Gastroesophageal sphincter (tissue), 4 donors: ENCODE results near the gene RPGRIP1L. TPM values are rescaled to one million over a fixed set of nuclear protein-coding genes. Genes with fewer than 3 reads are reported as not detected.

Source experiments
- ATAC-seq: fragments of 150-250 bp; one replicate; pipeline ENCODE4 v1.9.1; 2016; ENCODE audit warnings: mild to moderate bottlenecking, moderate library complexity
- H3K27ac ChIP-seq, 4 donors: fragments of 200-600 bp; sonication (generic) in 3 of 4; 1 replicate in 3 of 4; 2 replicates in 1 of 4; pipeline ENCODE4 v1.5.1; 2016 to 2019
- H3K27me3 ChIP-seq: fragments of 200-600 bp; sonication (generic); one replicate; pipeline ENCODE4 v1.5.1; 2019
- H3K36me3 ChIP-seq, 2 donors: fragments of 200-600 bp; sonication (generic); one replicate each; pipeline ENCODE4 v1.5.1; 2019; ENCODE audit warnings: control low read depth in 1 of 2
- H3K4me1 ChIP-seq, 3 donors: fragments of 200-600 bp; sonication (generic); 1 replicate in 2 of 3; 2 replicates in 1 of 3; pipeline ENCODE4 v1.5.1; 2016 to 2019; ENCODE audit warnings: control low read depth in 2 of 3
- H3K4me3 ChIP-seq, 2 donors: fragments of 200-600 bp; sonication (generic); one replicate each; pipeline ENCODE4 v1.5.1; 2019; ENCODE audit warnings: mild to moderate bottlenecking in 1 of 2, moderate library complexity in 1 of 2
- H3K9me3 ChIP-seq, 3 donors: fragments of 200-600 bp; sonication (generic); one replicate each; pipeline ENCODE4 v1.5.1; 2017 to 2019; ENCODE audit warnings: control low read depth in 2 of 3
- CTCF ChIP-seq, 4 experiments: fragments of 200-600 bp in 2 of 4; fragments of 450-650 bp in 2 of 4; sonication (generic) in 1 of 4; IDR thresholded peaks; one replicate each; pipeline ENCODE4 v1.5.1; 2017 to 2019; ENCODE audit warnings: antibody characterized with exemption in 4 of 4, mild to moderate bottlenecking in 2 of 4, moderate library complexity in 2 of 4
- EP300 ChIP-seq: sonication (generic); formaldehyde crosslinking; IDR thresholded peaks from one replicate; pipeline ENCODE4 v1.6.1; 2017; ENCODE audit warnings: antibody characterized with exemption, mild to moderate bottlenecking
- POLR2A ChIP-seq, 2 donors: fragments of 450-650 bp; IDR thresholded peaks; one replicate each; pipeline ENCODE4 v1.6.1; 2017; ENCODE audit warnings: antibody characterized with exemption in 2 of 2, mild to moderate bottlenecking in 2 of 2, moderate library complexity in 1 of 2
- POLR2AphosphoS5 ChIP-seq: sonication (generic); formaldehyde crosslinking; IDR thresholded peaks from one replicate; pipeline ENCODE4 v1.6.1; 2017; ENCODE audit warnings: antibody characterized with exemption
- WGBS, 2 donors: methylation state at CpG; one replicate each; pipeline ENCODE4 v1.1.5; 2018; ENCODE audit warnings: low coverage in 1 of 2; 5-methylcytosine and 5-hydroxymethylcytosine counted together
- total RNA-seq, 4 donors: library from RNA; depleted of rRNA; stranded (reverse); fragments of >200 nt; gene quantifications; one replicate each; pipeline ENCODE4 v1.1.0, GENCODE V29; 2016

RPGRIP1L gene
- 1 to 10 TPM; 3.5 to 5.4 (median 4.8) TPM for total RNA-seq

GRCh38 chr16:53703590-53704444, at the start of gene RPGRIP1L, which contains the start of gene FTO:
TSS of gene RPGRIP1L (minus strand) at chr16:53703859. CDS start at chr16:53700723, 3,136 bp downstream.
TSS of gene FTO (plus strand) at chr16:53704156.
- ATAC-seq: peak; percentile 99
- 0% methylated on average over 3 to 15 of the region's 57 CpGs for WGBS, 2 donors

GRCh38 chr16:53753431-53753830, 49.8 kb upstream of the RPGRIP1L start:
- no peak for TF ChIP-seq POLR2A (IDR thresholded peaks at IDR 0.05)
- no peak for TF ChIP-seq EP300
- TF ChIP-seq POLR2AphosphoS5: no peak
- no peak for TF ChIP-seq CTCF (IDR thresholded peaks at IDR 0.05)
- no peak overlapping the region for H3K27ac ChIP-seq
- ATAC-seq: no peak
- H3K27me3 ChIP-seq: no peaks in the 10 kb centered on the region
- WGBS, 2 donors: 56% methylated on average over 1 of the region's 1 CpG; no CpG with 5 or more reads in 1 of the 2 donors
- peaks cover 5 to 42% (median 7%) of the 10 kb centered on the region in 3 donors for H3K4me1 ChIP-seq
- no peaks in the 10 kb centered on the region for H3K9me3 ChIP-seq
- H3K36me3 ChIP-seq: no peaks in the 10 kb centered on the region
- H3K4me3 ChIP-seq: no peak overlapping the region

More at GRCh38 chr16:53703590-53704444, at the start of gene RPGRIP1L, which contains the start of gene FTO:
- Histone ChIP-seq H3K36me3 (peaks cover 0 to 6% of the 10 kb centered on the region in 2 donors), H3K4me1 (peaks cover 4 to 26% (median 9%) of the 10 kb centered on the region in 3 donors), H3K4me3 (peak within 1 kb of the TSS; percentile 77 to 87), H3K9me3 (no peaks in the 10 kb centered on the region), H3K27ac (peak within 1 kb of the TSS; percentile 26 to 81 (median 78)), H3K27me3 (no peaks in the 10 kb centered on the region)
- TF ChIP-seq POLR2A (IDR thresholded peaks at IDR 0.05): peak in 1 of 2 donors; percentile 29
- TF ChIP-seq CTCF (IDR thresholded peaks at IDR 0.05): peak in 1 of 4 experiments; percentile 59
- TF ChIP-seq POLR2AphosphoS5: peak; percentile 52
- TF ChIP-seq EP300: no peak

GRCh38 chr16:53752560-53752959, 48.9 kb upstream of the RPGRIP1L start:
- H3K36me3 ChIP-seq: no peaks in the 10 kb centered on the region
- ATAC-seq: no peak
- H3K4me1 ChIP-seq: peaks cover 5 to 42% (median 7%) of the 10 kb centered on the region in 3 donors
- no peaks in the 10 kb centered on the region for H3K9me3 ChIP-seq
- H3K4me3 ChIP-seq: no peak overlapping the region
- no peaks in the 10 kb centered on the region for H3K27me3 ChIP-seq
- TF ChIP-seq POLR2AphosphoS5 (no peak), CTCF (IDR thresholded peaks at IDR 0.05) (no peak), EP300 (no peak), POLR2A (IDR thresholded peaks at IDR 0.05) (no peak)
- H3K27ac ChIP-seq: no peak overlapping the region
- WGBS, 2 donors: 67 to 78% methylated on average over 1 of the region's 1 CpG

GRCh38 chr16:53745753-53746266, 42.2 kb upstream of the RPGRIP1L start:
- no peak for ATAC-seq

More at GRCh38 chr16:53745753-53746266, 42.2 kb upstream of the RPGRIP1L start:
- Histone ChIP-seq H3K4me3 (no peak overlapping the region), H3K9me3 (no peaks in the 10 kb centered on the region), H3K27ac (no peak overlapping the region), H3K27me3 (no peaks in the 10 kb centered on the region), H3K4me1 (peaks cover 9 to 28% (median 10%) of the 10 kb centered on the region in 3 donors), H3K36me3 (no peaks in the 10 kb centered on the region)
- TF ChIP-seq EP300 (no peak), POLR2A (IDR thresholded peaks at IDR 0.05) (no peak), POLR2AphosphoS5 (no peak), CTCF (IDR thresholded peaks at IDR 0.05) (no peak)
- 47 to 90% methylated on average over 2 to 3 of the region's 4 CpGs for WGBS, 2 donors
